Ureter (tissue), 1 donor: ENCODE results near the gene PCSK2. TPM values are rescaled to one million over a fixed set of nuclear protein-coding genes. Genes with fewer than 3 reads are reported as not detected.
A peak's percentile ranks its signal among the peaks of the same experiment; 100 is the strongest.

Source experiments
- DNase-seq: peaks from one replicate; pipeline ENCODE4 v3.0.0-alpha.2; 2020; ENCODE audit warnings: low spot score
- total RNA-seq: library from RNA; stranded (reverse); gene quantifications from one replicate; pipeline ENCODE4 v1.2.4, GENCODE V29; 2023
- donor health status: DM: yes; HTN: yes; CAD: no.

The PCSK2 gene
- total RNA-seq, 1 donor from 2014 or later = not detected

- no peak for DNase-seq
Measured at GRCh38 chr20:17444091-17444490, 217.3 kb downstream of the PCSK2 start.

GRCh38 chr20:17445543-17445942 lies 218.7 kb downstream of the PCSK2 start:
- no peak for DNase-seq

GRCh38 chr20:17446171-17446570 lies 219.3 kb downstream of the PCSK2 start:
- no peak for DNase-seq

GRCh38 chr20:17448071-17448470 lies 221.2 kb downstream of the PCSK2 start:
- no peak for DNase-seq

- no peak for DNase-seq
Measured at GRCh38 chr20:17449031-17449430, 222.2 kb downstream of the PCSK2 start.

GRCh38 chr20:17452441-17452840 lies 225.6 kb downstream of the PCSK2 start:
- DNase-seq = no peak

- DNase-seq = no peak
Measured at GRCh38 chr20:17453592-17453991, 226.8 kb downstream of the PCSK2 start.

GRCh38 chr20:17456279-17456678 lies 229.4 kb downstream of the PCSK2 start:
- DNase-seq = no peak

GRCh38 chr20:17457079-17457478 lies 230.2 kb downstream of the PCSK2 start:
- DNase-seq = no peak

- no peak for DNase-seq
Measured at GRCh38 chr20:17457588-17458190, 230.8 kb downstream of the PCSK2 start.

- no peak for DNase-seq
Measured at GRCh38 chr20:17460119-17460518, 233.3 kb downstream of the PCSK2 start.

- no peak for DNase-seq
Measured at GRCh38 chr20:17461941-17462340, 235.1 kb downstream of the PCSK2 start.

GRCh38 chr20:17463711-17464110 lies 236.9 kb downstream of the PCSK2 start:
- DNase-seq = no peak

- DNase-seq = no peak
Measured at GRCh38 chr20:17465236-17465635, 238.4 kb downstream of the PCSK2 start.

- DNase-seq = no peak
Measured at GRCh38 chr20:17466641-17467040, 239.8 kb downstream of the PCSK2 start.

GRCh38 chr20:17467120-17467655 lies 240.3 kb downstream of the PCSK2 start:
- DNase-seq = no peak

- no peak for DNase-seq
Measured at GRCh38 chr20:17468073-17468840, 241.4 kb downstream of the PCSK2 start.

GRCh38 chr20:17469246-17470030 lies 242.6 kb downstream of the PCSK2 start:
- no peak for DNase-seq

- DNase-seq = peak; percentile 3
Measured at GRCh38 chr20:17470521-17470920, 243.7 kb downstream of the PCSK2 start.

- no peak for DNase-seq
Measured at GRCh38 chr20:17470973-17471372, 244.1 kb downstream of the PCSK2 start.

GRCh38 chr20:17471606-17472187 lies 244.9 kb downstream of the PCSK2 start:
- peak; percentile 24 for DNase-seq

GRCh38 chr20:17473659-17474058 lies 246.8 kb downstream of the PCSK2 start:
- peak; percentile 8 for DNase-seq
